ENCODE data around the gene NAGS. TPM values are rescaled to one million over a fixed set of nuclear protein-coding genes. Genes with fewer than 3 reads are reported as not detected.

NAGS gene
- total and polyA plus RNA-seq, 10 of the 15 experiments (the other 5 are each of a cell fraction or from before 2014, with no cell fraction given) = 0.11 to 1.6 (median 0.64) TPM; not detected in 1

DNA sequence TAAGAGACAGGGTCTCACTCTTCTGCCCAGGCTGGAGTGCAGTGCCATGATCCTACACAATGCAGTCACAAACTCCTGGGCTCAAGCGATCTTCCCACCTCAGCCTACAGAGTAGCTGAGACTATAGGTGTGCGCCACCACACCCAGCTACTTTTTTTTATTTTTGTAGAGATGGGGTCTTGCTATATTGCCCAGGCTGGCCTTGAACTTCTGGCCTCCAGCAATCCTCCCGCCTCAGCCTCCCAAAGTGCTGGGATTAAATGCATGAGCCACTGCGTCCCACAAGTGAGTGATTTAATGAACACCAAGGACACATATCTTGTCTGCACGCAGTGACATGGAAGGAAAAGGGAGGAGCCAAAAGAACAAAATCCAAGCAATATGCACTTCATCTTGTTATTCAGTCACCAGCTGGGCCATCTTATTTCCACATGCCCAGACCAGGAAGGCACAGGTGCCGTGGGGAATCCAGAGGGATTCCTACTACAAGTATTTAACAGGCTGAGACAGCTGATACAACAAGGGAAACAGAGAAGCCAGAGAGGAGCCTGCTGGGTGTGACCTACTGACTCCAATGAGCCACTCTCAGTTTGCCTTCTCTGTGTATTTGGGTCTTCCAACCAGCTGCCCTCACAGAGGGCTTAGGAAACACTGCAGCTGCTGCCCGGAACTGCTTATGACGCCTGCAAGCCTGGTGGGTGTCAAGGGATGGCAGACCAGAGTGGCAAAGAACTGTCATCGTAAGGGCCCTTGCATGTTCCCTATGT lies 45.1 kb downstream of the NAGS start (continued):
- TF ChIP-seq NBN (IDR thresholded peaks at IDR 0.05) = no peak
- no peak for TF ChIP-seq MYC (IDR thresholded peaks at IDR 0.05; ENCODE audit: insufficient read depth, insufficient read length, insufficient replicate concordance, low read length, severe bottlenecking)

- Histone ChIP-seq H3K4me3 (no peak overlapping the region), H2AFZ (ENCODE audit: control insufficient read depth, low read depth, low read length) (no peak overlapping the region), H3K79me2 (ENCODE audit: control insufficient read depth, insufficient read depth, low read length) (peaks cover 12% of the 10 kb centered on the region), H3K4me2 (ENCODE audit: control insufficient read depth, insufficient read depth) (no peak overlapping the region), H3K27me3 (replicated peaks in 1 of 2; ENCODE audit: control insufficient read depth in 2 of 2, insufficient read depth in 2 of 2, low read length in 1 of 2) (no peaks in the 10 kb centered on the region), H3K36me3 (ENCODE audit: control insufficient read depth in 2 of 2, insufficient read depth in 2 of 2, low read length in 1 of 2) (peaks cover 21 to 23% of the 10 kb centered on the region in 2 experiments), H3K9me3 (replicated peaks; ENCODE audit: control insufficient read depth, insufficient read depth, low read length) (no peaks in the 10 kb centered on the region; the same call in 2 of the 3 replicates), H3K9ac (ENCODE audit: control insufficient read depth, insufficient read depth, low read length) (no peak overlapping the region), H3K4me1 (ENCODE audit: control insufficient read depth, insufficient read depth, low read length) (no peaks in the 10 kb centered on the region), H4K20me1 (ENCODE audit: control insufficient read depth, insufficient read depth) (no peaks in the 10 kb centered on the region), H3K27ac (ENCODE audit: control insufficient read depth, insufficient read depth) (no peak overlapping the region)
- FAIRE-seq = no peak
- no peak for ATAC-seq
- WGBS (ENCODE audit: insufficient coverage, insufficient replicate concordance, low lambda C conversion rate, missing lambda C conversion rate) = 95% methylated on average over 3 of the region's 3 CpGs
- no peak for DNase-seq (ENCODE audit: low read depth, low spot score)
- ChIA-PET CTCF (interaction anchor here (0.7 to 0.9 kb wide), 3 partner anchors 10 to 63 kb away, joined by 3 read pairs; no protein-coding TSS in a partner anchor), SMC1A (ENCODE audit: uncharacterized antibody, unreplicated experiment) (no interaction called here), POLR2A (no interaction called here), RAD21 (ENCODE audit: unreplicated experiment) (no interaction called here)
- in situ Hi-C loops (cut with MboI) (no loop called here), intact Hi-C loops (cut with micrococcal nuclease; ENCODE audit: unreplicated experiment) (no loop called here)
- TSS peak; percentile 63 for BruUV-seq (replicated peaks)
- no peak for TF ChIP-seq ZNF384 (IDR thresholded peaks at IDR 0.05; ENCODE audit: borderline replicate concordance, low read depth, low read length)
- TF ChIP-seq NKRF (conservative IDR thresholded peaks at IDR 0.05) = no peak
- no peak for TF ChIP-seq IRF4 (IDR thresholded peaks at IDR 0.05; ENCODE audit: low read depth, low read length)
- no peak for TF ChIP-seq DPF2 (IDR thresholded peaks at IDR 0.05)
- no peak for TF ChIP-seq TARDBP (IDR thresholded peaks at IDR 0.05; ENCODE audit: borderline replicate concordance)
- no peak for TF ChIP-seq NFIC (IDR thresholded peaks at IDR 0.05; ENCODE audit: low read depth, low read length)
- no peak for TF ChIP-seq CHD1 (IDR thresholded peaks at IDR 0.05; ENCODE audit: low read depth, low read length)
- TF ChIP-seq NFYA (IDR thresholded peaks at IDR 0.05; ENCODE audit: borderline replicate concordance, low read depth, low read length) = no peak
- TF ChIP-seq RB1 (IDR thresholded peaks at IDR 0.05; ENCODE audit: borderline replicate concordance) = no peak
- TF ChIP-seq SREBF2 (IDR thresholded peaks at IDR 0.05; ENCODE audit: low read length) = no peak
- TF ChIP-seq MEF2B (IDR thresholded peaks at IDR 0.05; ENCODE audit: partially characterized antibody, poor library complexity, severe bottlenecking) = no peak
- no peak for TF ChIP-seq STAT3 (IDR thresholded peaks at IDR 0.05; ENCODE audit: low read depth, low read length)
- TF ChIP-seq TCF3 (IDR thresholded peaks at IDR 0.05; ENCODE audit: borderline replicate concordance, insufficient read depth, low read depth, low read length) = no peak
- TF ChIP-seq PAX5 (IDR thresholded peaks at IDR 0.05; ENCODE audit: borderline replicate concordance, low read depth, low read length) = no peak
- no peak for TF ChIP-seq FOXK2 (IDR thresholded peaks at IDR 0.05)
- no peak for TF ChIP-seq IRF5 (IDR thresholded peaks at IDR 0.05; ENCODE audit: borderline replicate concordance)
- no peak for TF ChIP-seq SMAD5 (IDR thresholded peaks at IDR 0.05; ENCODE audit: low read depth)
Measured at GRCh38 chr17:44053125-44053872, 48.9 kb downstream of the NAGS start.

Data from GM12878 (cell line).